SK-N-SH (cell line): ENCODE results near the gene CADM1. TPM values are rescaled to one million over a fixed set of nuclear protein-coding genes. Genes with fewer than 3 reads are reported as not detected.

Experiments used
- CTCF ChIA-PET: fragments of 300-600, 350-600 bp; formaldehyde crosslinking; extraction: SDS; loops from one replicate; lab custom pipeline; 2021; lab: Yijun Ruan, JAX
- POLR2A ChIA-PET: fragments of 350-600 bp; sonication (Branson Sonifier 250); formaldehyde crosslinking; extraction: SDS; loops from one replicate; lab custom pipeline; 2020; ENCODE audit warnings: antibody characterized with exemption, inconsistent platforms; lab: Yijun Ruan, JAX
- DNase-seq: peaks from one replicate; pipeline ENCODE4 v3.0.0; 2012
- H2AFZ ChIP-seq: fragments of 200-600 bp; sonication (generic); 2 replicates; pipeline ENCODE4 v1.8.1; 2016; ENCODE audit warnings: antibody characterized with exemption, mild to moderate bottlenecking, low read depth
- H3F3A ChIP-seq: fragments of 200-600 bp; sonication (generic); replicated peaks from 2 replicates; pipeline ENCODE3; 2016; ENCODE audit warnings: antibody characterized with exemption, mild to moderate bottlenecking; ENCODE audit not compliant: insufficient read depth
- H3K27ac ChIP-seq, 2 experiments: fragments of 200-500 bp in 1 of 2; fragments of 200-600 bp in 1 of 2; sonication (Bioruptor generic) in 1 of 2; sonication (generic), shearing (Covaris generic) in 1 of 2; 2 replicates each; pipeline versions ENCODE4 v1.5.1 to v1.6.1; 2014 to 2016; ENCODE audit warnings: low read depth in 2 of 2, inconsistent platforms in 1 of 2, low read length in 1 of 2, mild to moderate bottlenecking in 1 of 2, mixed read lengths in 1 of 2
- H3K27me3 ChIP-seq: fragments of 200-600 bp; sonication (generic), shearing (Covaris generic); 2 replicates; pipeline ENCODE4 v1.6.1; 2016; ENCODE audit warnings: mixed run types; ENCODE audit not compliant: insufficient read depth
- H3K36me3 ChIP-seq, 2 experiments: fragments of 200-500 bp in 1 of 2; fragments of 200-600 bp in 1 of 2; sonication (Bioruptor generic) in 1 of 2; sonication (generic) in 1 of 2; replicated peaks in 1 of 2; 2 replicates each; pipeline versions ENCODE3 to v1.5.1; 2014 to 2016; ENCODE audit warnings: low read length in 1 of 2, mild to moderate bottlenecking in 1 of 2; ENCODE audit not compliant: insufficient read depth in 2 of 2, control insufficient read depth in 1 of 2
- H3K4me1 ChIP-seq, 2 experiments: fragments of 200-500 bp in 1 of 2; fragments of 200-600 bp in 1 of 2; sonication (Bioruptor generic) in 1 of 2; sonication (generic), shearing (Covaris generic) in 1 of 2; 2 replicates each; pipeline versions ENCODE4 v1.5.1 to v1.6.1; 2014 to 2016; ENCODE audit warnings: low read depth in 1 of 2, low read length in 1 of 2, mixed run types in 1 of 2; ENCODE audit not compliant: insufficient read depth in 2 of 2, control insufficient read depth in 1 of 2
- H3K4me2 ChIP-seq: fragments of 200-600 bp; sonication (generic), shearing (Covaris generic); 2 replicates; pipeline ENCODE4 v1.6.1; 2017; ENCODE audit warnings: mixed run types
- H3K4me3 ChIP-seq, 2 experiments: fragments of 200-500 bp in 1 of 2; fragments of 200-600 bp in 1 of 2; sonication (Bioruptor generic) in 1 of 2; sonication (generic), shearing (Covaris generic) in 1 of 2; 2 replicates each; pipeline versions ENCODE4 v1.5.1 to v1.8.1; 2014 to 2016; ENCODE audit warnings: low read depth in 2 of 2, inconsistent platforms in 1 of 2, low read length in 1 of 2, mild to moderate bottlenecking in 1 of 2, mixed read lengths in 1 of 2, moderate library complexity in 1 of 2
- H3K79me2 ChIP-seq: fragments of 200-600 bp; sonication (generic); 2 replicates; pipeline ENCODE4 v1.8.1; 2017; ENCODE audit warnings: mild to moderate bottlenecking; ENCODE audit not compliant: insufficient read depth
- H3K9ac ChIP-seq: fragments of 200-600 bp; sonication (generic); 2 replicates; pipeline ENCODE4 v1.6.1; 2017; ENCODE audit warnings: mixed run types
- H3K9me2 ChIP-seq: fragments of 200-600 bp; sonication (generic); 2 replicates; pipeline ENCODE4 v1.6.1; 2017; ENCODE audit warnings: mixed run types
- H3K9me3 ChIP-seq: fragments of 200-600 bp; sonication (generic); 2 replicates; pipeline ENCODE4 v1.6.1; 2017; ENCODE audit warnings: mixed run types, mild to moderate bottlenecking, moderate library complexity
- H4K20me1 ChIP-seq: fragments of 200-600 bp; sonication (generic); 2 replicates; pipeline ENCODE4 v1.6.1; 2017; ENCODE audit warnings: mild to moderate bottlenecking, mixed run types; ENCODE audit not compliant: insufficient read depth
- EP300 ChIP-seq, 2 experiments: IDR thresholded peaks; 2 replicates each; pipeline versions ENCODE4 v1.4.0 to v1.6.1; 2012; ENCODE audit warnings: borderline replicate concordance in 1 of 2, low read depth in 1 of 2, low read length in 1 of 2
- FOSL2 ChIP-seq: IDR thresholded peaks from 2 replicates; pipeline ENCODE4 v1.4.0; 2012; ENCODE audit warnings: low read depth, mild to moderate bottlenecking, moderate library complexity, borderline replicate concordance
- JUND ChIP-seq: IDR thresholded peaks from 2 replicates; pipeline ENCODE4 v1.4.0; 2012
- MEF2A ChIP-seq: IDR thresholded peaks from 2 replicates; pipeline ENCODE4 v1.4.0; 2012; ENCODE audit warnings: low read depth, borderline replicate concordance
- NRF1 ChIP-seq: IDR thresholded peaks from 2 replicates; pipeline ENCODE4 v1.6.1; 2012; ENCODE audit warnings: low read depth, mild to moderate bottlenecking, low read length
- POLR2AphosphoS5 ChIP-seq: IDR thresholded peaks from 2 replicates; pipeline ENCODE4 v1.6.1; 2012; ENCODE audit warnings: low read depth, low read length
- RAD21 ChIP-seq: IDR thresholded peaks from 2 replicates; pipeline ENCODE4 v1.6.1; 2012; ENCODE audit warnings: mild to moderate bottlenecking, low read length
- RCOR1 ChIP-seq: fragments of 150-350 bp; IDR thresholded peaks from 2 replicates; pipeline ENCODE4 v1.6.1; 2017; ENCODE audit warnings: antibody characterized with exemption, low read length
- SIN3A ChIP-seq: IDR thresholded peaks from 2 replicates; pipeline ENCODE4 v1.6.1; 2012; ENCODE audit warnings: low read depth, mild to moderate bottlenecking, low read length, moderate library complexity, borderline replicate concordance
- TCF12 ChIP-seq: IDR thresholded peaks from 2 replicates; pipeline ENCODE4 v1.4.0; 2012
- TEAD4 ChIP-seq: IDR thresholded peaks from 2 replicates; pipeline ENCODE4 v1.4.0; 2012; ENCODE audit warnings: mild to moderate bottlenecking, borderline replicate concordance; ENCODE audit not compliant: insufficient read depth
- WGBS: methylation state at CpG from one replicate; pipeline ENCODE4 v1.1.6; 2017; ENCODE audit warnings: low lambda C conversion rate; 5-methylcytosine and 5-hydroxymethylcytosine counted together
- polyA plus RNA-seq, 3 experiments: library from polyadenylated mRNA; depleted of rRNA; stranded (reverse); fragments of >200 nt; gene quantifications; 2 replicates each; pipeline ENCODE4 v1.2.3, GENCODE V29; 2012
- TF ChIP-seq, protein P1 (sequence below): IDR thresholded peaks from 2 replicates; pipeline ENCODE4; 2012
- TF ChIP-seq, protein P2 (sequence below): IDR thresholded peaks from 2 replicates; pipeline ENCODE4 v1.6.1; 2012; ENCODE audit warnings: mild to moderate bottlenecking, low read depth, low read length, moderate library complexity
- TF ChIP-seq, protein P3 (sequence below): fragments of 200-600 bp; sonication (generic); IDR thresholded peaks from 2 replicates; pipeline ENCODE4 v1.6.1; 2017; ENCODE audit warnings: antibody characterized with exemption, mild to moderate bottlenecking, moderate library complexity

The CADM1 gene
- polyA plus RNA-seq, 1 of the 3 experiments (the other 2 are of a cell fraction): 7.9 TPM

- Histone ChIP-seq H2AFZ (no peak overlapping the region), H3K4me2 (no peak overlapping the region), H3K9me2 (0 out of 2 replicates have a peak, but pooled peaks cover 3% of the 10 kb centered on the region), H3K9ac (no peak overlapping the region), H3K4me1 (peaks cover 0 to 56% of the 10 kb centered on the region in 2 experiments; a peak in 2 of 4 replicates), H3K27me3 (no peaks in the 10 kb centered on the region), H3K27ac (peak overlapping the region in 1 of 2 experiments; percentile 98; a peak in 1 of 4 replicates), H4K20me1 (no peaks in the 10 kb centered on the region), H3K36me3 (no peaks in the 10 kb centered on the region), H3K9me3 (no peaks in the 10 kb centered on the region), H3K4me3 (no peak overlapping the region), H3K79me2 (no peaks in the 10 kb centered on the region), H3F3A (no peaks in the 10 kb centered on the region)
- ChIA-PET POLR2A (no interaction called here), CTCF (no interaction called here)
- 83% methylated on average over 11 of the region's 11 CpGs for WGBS
- TF ChIP-seq RAD21: no peak
- TF ChIP-seq, protein P1, sequence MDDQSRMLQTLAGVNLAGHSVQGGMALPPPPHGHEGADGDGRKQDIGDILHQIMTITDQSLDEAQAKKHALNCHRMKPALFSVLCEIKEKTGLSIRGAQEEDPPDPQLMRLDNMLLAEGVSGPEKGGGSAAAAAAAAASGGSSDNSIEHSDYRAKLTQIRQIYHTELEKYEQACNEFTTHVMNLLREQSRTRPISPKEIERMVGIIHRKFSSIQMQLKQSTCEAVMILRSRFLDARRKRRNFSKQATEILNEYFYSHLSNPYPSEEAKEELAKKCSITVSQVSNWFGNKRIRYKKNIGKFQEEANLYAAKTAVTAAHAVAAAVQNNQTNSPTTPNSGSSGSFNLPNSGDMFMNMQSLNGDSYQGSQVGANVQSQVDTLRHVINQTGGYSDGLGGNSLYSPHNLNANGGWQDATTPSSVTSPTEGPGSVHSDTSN: no peak
- no peak for TF ChIP-seq TCF12
- TF ChIP-seq EP300 (IDR thresholded peaks at IDR 0.05; ENCODE audit: borderline replicate concordance in 1 of 2, low read depth in 1 of 2, low read length in 1 of 2): no peak
- TF ChIP-seq RCOR1: no peak
- TF ChIP-seq JUND: no peak
- TF ChIP-seq MEF2A: no peak
- no peak for TF ChIP-seq SIN3A
- TF ChIP-seq, protein P2, sequence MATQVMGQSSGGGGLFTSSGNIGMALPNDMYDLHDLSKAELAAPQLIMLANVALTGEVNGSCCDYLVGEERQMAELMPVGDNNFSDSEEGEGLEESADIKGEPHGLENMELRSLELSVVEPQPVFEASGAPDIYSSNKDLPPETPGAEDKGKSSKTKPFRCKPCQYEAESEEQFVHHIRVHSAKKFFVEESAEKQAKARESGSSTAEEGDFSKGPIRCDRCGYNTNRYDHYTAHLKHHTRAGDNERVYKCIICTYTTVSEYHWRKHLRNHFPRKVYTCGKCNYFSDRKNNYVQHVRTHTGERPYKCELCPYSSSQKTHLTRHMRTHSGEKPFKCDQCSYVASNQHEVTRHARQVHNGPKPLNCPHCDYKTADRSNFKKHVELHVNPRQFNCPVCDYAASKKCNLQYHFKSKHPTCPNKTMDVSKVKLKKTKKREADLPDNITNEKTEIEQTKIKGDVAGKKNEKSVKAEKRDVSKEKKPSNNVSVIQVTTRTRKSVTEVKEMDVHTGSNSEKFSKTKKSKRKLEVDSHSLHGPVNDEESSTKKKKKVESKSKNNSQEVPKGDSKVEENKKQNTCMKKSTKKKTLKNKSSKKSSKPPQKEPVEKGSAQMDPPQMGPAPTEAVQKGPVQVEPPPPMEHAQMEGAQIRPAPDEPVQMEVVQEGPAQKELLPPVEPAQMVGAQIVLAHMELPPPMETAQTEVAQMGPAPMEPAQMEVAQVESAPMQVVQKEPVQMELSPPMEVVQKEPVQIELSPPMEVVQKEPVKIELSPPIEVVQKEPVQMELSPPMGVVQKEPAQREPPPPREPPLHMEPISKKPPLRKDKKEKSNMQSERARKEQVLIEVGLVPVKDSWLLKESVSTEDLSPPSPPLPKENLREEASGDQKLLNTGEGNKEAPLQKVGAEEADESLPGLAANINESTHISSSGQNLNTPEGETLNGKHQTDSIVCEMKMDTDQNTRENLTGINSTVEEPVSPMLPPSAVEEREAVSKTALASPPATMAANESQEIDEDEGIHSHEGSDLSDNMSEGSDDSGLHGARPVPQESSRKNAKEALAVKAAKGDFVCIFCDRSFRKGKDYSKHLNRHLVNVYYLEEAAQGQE: no peak
- TF ChIP-seq NRF1: no peak
- DNase-seq: no peak
These were observed 229.2 kb downstream of the CADM1 start for GRCh38 chr11:115275045-115275444.

DNA sequence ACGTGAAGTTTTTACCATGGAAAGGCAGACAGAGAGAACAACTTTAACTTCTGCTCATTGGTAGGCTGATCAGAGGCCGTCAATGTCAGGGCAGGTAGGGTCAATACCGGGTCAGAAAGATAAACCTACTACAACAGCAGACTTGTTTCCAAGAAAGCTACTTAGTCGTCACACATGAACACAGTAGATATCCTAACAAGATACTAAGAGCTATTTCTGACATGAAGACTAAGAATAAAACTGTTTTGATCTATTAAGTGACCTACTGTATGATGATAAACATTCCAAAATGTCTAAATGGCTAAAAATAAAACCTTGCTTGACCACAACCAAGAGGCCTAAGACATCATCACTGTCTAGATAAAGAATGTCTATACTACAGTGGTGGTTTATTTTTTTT, 231.3 kb downstream of the CADM1 start:
- CTCF ChIA-PET: interaction anchor here (0.9 kb wide), 1 partner anchor 62 kb away, joined by 3 read pairs; no protein-coding TSS in a partner anchor

More for the DNA sequence above, 231.3 kb downstream of the CADM1 start:
- Histone ChIP-seq H3F3A (no peaks in the 10 kb centered on the region), H4K20me1 (no peaks in the 10 kb centered on the region), H3K79me2 (no peaks in the 10 kb centered on the region)
- 65% methylated on average over 4 of the region's 4 CpGs for WGBS
- TF ChIP-seq POLR2AphosphoS5 (no peak), FOSL2 (no peak), TEAD4 (no peak)
- TF ChIP-seq, protein P3, sequence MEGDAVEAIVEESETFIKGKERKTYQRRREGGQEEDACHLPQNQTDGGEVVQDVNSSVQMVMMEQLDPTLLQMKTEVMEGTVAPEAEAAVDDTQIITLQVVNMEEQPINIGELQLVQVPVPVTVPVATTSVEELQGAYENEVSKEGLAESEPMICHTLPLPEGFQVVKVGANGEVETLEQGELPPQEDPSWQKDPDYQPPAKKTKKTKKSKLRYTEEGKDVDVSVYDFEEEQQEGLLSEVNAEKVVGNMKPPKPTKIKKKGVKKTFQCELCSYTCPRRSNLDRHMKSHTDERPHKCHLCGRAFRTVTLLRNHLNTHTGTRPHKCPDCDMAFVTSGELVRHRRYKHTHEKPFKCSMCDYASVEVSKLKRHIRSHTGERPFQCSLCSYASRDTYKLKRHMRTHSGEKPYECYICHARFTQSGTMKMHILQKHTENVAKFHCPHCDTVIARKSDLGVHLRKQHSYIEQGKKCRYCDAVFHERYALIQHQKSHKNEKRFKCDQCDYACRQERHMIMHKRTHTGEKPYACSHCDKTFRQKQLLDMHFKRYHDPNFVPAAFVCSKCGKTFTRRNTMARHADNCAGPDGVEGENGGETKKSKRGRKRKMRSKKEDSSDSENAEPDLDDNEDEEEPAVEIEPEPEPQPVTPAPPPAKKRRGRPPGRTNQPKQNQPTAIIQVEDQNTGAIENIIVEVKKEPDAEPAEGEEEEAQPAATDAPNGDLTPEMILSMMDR: no peak
- TF ChIP-seq, all 33 proteins: peak for 0
- H3K4me2 ChIP-seq: no peak overlapping the region
- peak overlapping the region in 1 of 2 experiments; percentile 34; a peak in 2 of 4 replicates for H3K27ac ChIP-seq
- H3K4me1 ChIP-seq: peaks cover 0 to 46% of the 10 kb centered on the region in 2 experiments; a peak in 2 of 4 replicates
- H3K4me3 ChIP-seq: no peak overlapping the region
- H3K9me3 ChIP-seq: no peaks in the 10 kb centered on the region
- DNase-seq: no peak
- H2AFZ ChIP-seq: no peak overlapping the region
- H3K27me3 ChIP-seq: no peaks in the 10 kb centered on the region
- H3K9ac ChIP-seq: no peak overlapping the region
- H3K9me2 ChIP-seq: 0 out of 2 replicates have a peak, but pooled peaks cover 3% of the 10 kb centered on the region
- no peaks in the 10 kb centered on the region for H3K36me3 ChIP-seq
- POLR2A ChIA-PET: no interaction called here
